Central memory CD8-positive, alpha-beta T cell (primary cell): Measurements from ENCODE around the gene KLHDC1.
"Not testable (repeated sequence)": the region's sequence is repeated elsewhere in the genome, so short reads cannot be mapped to it uniquely, and the experiment has no call there.

ENCODE experiments used
- ATAC-seq: fragments of 150-1000 bp; cut with Tn5 transposase; replicated peaks from 2 replicates; pipeline ENCODE4 v1.10.0; 2022; ENCODE audit warnings: mild to moderate bottlenecking, moderate FRiP score, moderate number of reproducible peaks; ENCODE audit not compliant: poor library complexity, severe bottlenecking; ENCODE audit errors: extremely low read depth
- DNase-seq, 2 donors: peaks; one replicate each; pipeline ENCODE4 v3.0.0; 2021; ENCODE audit warnings: low spot score in 2 of 2
- H3K27ac Mint-ChIP-seq: one replicate; pipeline ENCODE4 v1.8.0; 2022; ENCODE audit warnings: low read depth, mild to moderate bottlenecking, moderate library complexity, mixed read lengths
- H3K27me3 Mint-ChIP-seq: one replicate; pipeline ENCODE4 v1.8.0; 2022; ENCODE audit warnings: mixed read lengths
- H3K36me3 Mint-ChIP-seq: one replicate; pipeline ENCODE4 v1.8.0; 2022; ENCODE audit warnings: mild to moderate bottlenecking, moderate library complexity, mixed read lengths; ENCODE audit not compliant: insufficient read depth
- H3K4me1 Mint-ChIP-seq: one replicate; pipeline ENCODE4 v1.8.0; 2022; ENCODE audit warnings: mixed read lengths
- H3K4me3 Mint-ChIP-seq: one replicate; pipeline ENCODE4 v1.8.0; 2022; ENCODE audit warnings: mild to moderate bottlenecking, moderate library complexity, mixed read lengths
- H3K9me3 Mint-ChIP-seq: one replicate; pipeline ENCODE4 v1.8.0; 2022; ENCODE audit warnings: mixed read lengths

The KLHDC1 gene

DNA sequence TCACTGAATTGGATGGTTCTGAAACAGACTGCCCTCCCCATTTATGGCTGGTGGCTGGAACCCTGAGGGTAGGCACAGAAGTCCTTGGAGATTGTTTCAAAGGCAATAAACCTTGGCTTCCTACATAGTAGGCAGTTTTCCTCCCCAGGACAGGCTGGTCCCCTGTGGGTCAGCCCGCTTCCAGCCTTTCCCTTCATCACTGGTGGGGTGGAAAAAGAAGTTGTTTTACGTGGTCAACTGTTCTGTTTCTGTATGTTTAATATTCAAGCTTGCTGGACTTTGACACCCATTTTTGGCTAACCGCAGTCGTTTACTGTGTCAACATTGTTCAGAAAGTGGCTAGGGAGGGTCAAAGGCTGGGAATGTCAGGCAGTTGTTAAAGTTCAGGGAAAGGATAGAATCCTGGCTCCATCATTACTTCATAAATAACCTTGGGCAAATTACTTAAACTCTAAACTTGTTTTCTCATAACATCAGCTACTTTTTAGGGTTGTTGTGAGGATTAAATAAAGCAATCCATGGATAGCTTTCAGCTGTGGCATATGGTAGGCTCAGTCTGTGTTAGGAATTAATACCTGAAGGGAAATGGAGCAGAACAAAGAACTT is 77.4 kb downstream of the KLHDC1 start:
- Mint-ChIP-seq H3K27ac (no peak overlapping the region), H3K36me3 (peaks cover 28% of the 10 kb centered on the region), H3K27me3 (no peaks in the 10 kb centered on the region), H3K4me1 (peaks cover 41% of the 10 kb centered on the region), H3K9me3 (no peaks in the 10 kb centered on the region), H3K4me3 (no peak overlapping the region)
- ATAC-seq (no peak), DNase-seq (no peak)

GRCh38 chr14:49771691-49772090 is 78.8 kb downstream of the KLHDC1 start:
- Mint-ChIP-seq H3K4me1 (peaks cover 50% of the 10 kb centered on the region), H3K36me3 (peaks cover 35% of the 10 kb centered on the region)
- not testable (repeated sequence) for DNase-seq, H3K27ac Mint-ChIP-seq, H3K4me3 Mint-ChIP-seq, H3K27me3 Mint-ChIP-seq, H3K9me3 Mint-ChIP-seq, ATAC-seq

DNA sequence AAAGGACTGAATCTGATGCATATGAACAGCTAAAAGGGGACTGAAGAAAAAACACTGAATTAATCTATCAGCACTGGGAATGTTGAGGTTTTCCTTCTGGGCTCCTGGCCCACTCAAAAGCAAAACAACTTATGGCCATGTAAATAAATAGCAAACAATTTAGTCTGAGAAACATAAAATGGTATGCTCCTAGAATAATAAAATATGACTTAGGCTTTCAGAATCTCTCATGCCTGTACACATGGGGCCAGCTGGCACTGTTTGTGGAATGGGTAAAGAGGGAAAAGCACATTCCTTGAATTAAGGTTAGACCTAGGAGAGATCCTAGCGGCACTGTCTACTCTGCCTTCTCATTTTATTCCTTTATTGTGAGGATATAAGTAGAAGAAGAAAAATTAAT is 81.2 kb downstream of the KLHDC1 start:
- Mint-ChIP-seq H3K9me3 (no peaks in the 10 kb centered on the region), H3K27ac (no peak overlapping the region), H3K4me3 (no peak overlapping the region), H3K36me3 (peaks cover 42% of the 10 kb centered on the region), H3K4me1 (peaks cover 36% of the 10 kb centered on the region), H3K27me3 (no peaks in the 10 kb centered on the region)
- ATAC-seq, result no peak
- DNase-seq, result no peak

DNA sequence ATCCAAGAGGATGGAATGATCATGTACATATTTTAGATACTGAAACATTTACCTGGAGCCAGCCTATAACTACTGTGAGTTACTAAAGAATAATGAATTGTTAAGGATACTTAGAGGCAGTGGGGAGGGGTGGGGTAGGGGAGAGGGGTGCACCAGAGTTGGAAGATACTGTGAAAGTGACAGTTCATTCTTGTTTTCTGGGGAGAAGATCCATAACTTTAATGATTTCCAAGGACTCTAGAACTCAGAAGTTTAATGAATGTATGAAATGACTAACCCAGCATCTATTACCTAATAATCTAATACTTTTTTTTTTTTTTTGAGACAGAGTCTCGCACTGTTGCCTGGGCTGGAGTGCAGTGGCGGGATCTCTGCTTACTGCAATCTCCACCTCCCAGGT is 85.5 kb downstream of the KLHDC1 start:
- Mint-ChIP-seq H3K36me3 (peaks cover 63% of the 10 kb centered on the region), H3K27me3 (no peaks in the 10 kb centered on the region)

DNA sequence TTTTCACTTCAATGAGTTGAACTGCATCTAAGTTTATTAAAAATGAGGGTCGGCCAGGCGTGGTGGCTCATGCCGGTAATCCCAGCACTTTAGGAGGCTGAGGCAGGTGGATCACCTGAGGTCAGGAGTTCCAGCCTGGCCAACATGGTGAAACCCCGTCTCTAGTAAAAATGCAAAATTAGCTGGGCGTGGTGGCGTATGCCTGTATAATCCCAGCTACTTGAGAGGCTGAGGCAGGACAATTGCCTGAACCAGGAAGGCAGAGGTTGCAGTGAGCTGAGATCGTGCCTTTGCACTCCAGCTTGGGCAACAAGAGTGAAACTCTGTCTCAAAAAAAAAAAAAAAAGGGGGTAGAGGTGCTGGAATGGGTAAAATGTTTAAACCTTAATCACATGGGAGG is 88.1 kb downstream of the KLHDC1 start:
- not testable (repeated sequence) for H3K27me3 Mint-ChIP-seq, DNase-seq, H3K9me3 Mint-ChIP-seq, ATAC-seq, H3K4me3 Mint-ChIP-seq, H3K27ac Mint-ChIP-seq, H3K4me1 Mint-ChIP-seq
- H3K36me3 Mint-ChIP-seq, result peaks cover 69% of the 10 kb centered on the region

More for the DNA sequence above, 85.5 kb downstream of the KLHDC1 start:
- H3K27ac Mint-ChIP-seq, result no peak overlapping the region
- DNase-seq, result no peak
- H3K9me3 Mint-ChIP-seq, result no peaks in the 10 kb centered on the region
- no peak overlapping the region for H3K4me3 Mint-ChIP-seq
- peaks cover 13% of the 10 kb centered on the region for H3K4me1 Mint-ChIP-seq
- no peak for ATAC-seq

GRCh38 chr14:49783394-49784014 is 90.6 kb downstream of the KLHDC1 start:
- Mint-ChIP-seq H3K4me1 (no peaks in the 10 kb centered on the region), H3K9me3 (no peaks in the 10 kb centered on the region), H3K4me3 (no peak overlapping the region), H3K27me3 (no peaks in the 10 kb centered on the region), H3K36me3 (peaks cover 74% of the 10 kb centered on the region), H3K27ac (no peak overlapping the region)
- no peak for ATAC-seq
- DNase-seq, result no peak

- no peaks in the 10 kb centered on the region for H3K9me3 Mint-ChIP-seq
- no peak for DNase-seq
- H3K27me3 Mint-ChIP-seq, result no peaks in the 10 kb centered on the region
- H3K4me1 Mint-ChIP-seq, result no peaks in the 10 kb centered on the region
- H3K4me3 Mint-ChIP-seq, result no peak overlapping the region
- no peak overlapping the region for H3K27ac Mint-ChIP-seq
- peaks cover 71% of the 10 kb centered on the region for H3K36me3 Mint-ChIP-seq
- ATAC-seq, result no peak
Observed at GRCh38 chr14:49786315-49786714, 93.4 kb downstream of the KLHDC1 start.

GRCh38 chr14:49792618-49793017 is 99.7 kb downstream of the KLHDC1 start:
- peak overlapping the region; percentile 8 for H3K27ac Mint-ChIP-seq
- no peaks in the 10 kb centered on the region for H3K4me1 Mint-ChIP-seq
- H3K4me3 Mint-ChIP-seq, result no peak overlapping the region
- no peaks in the 10 kb centered on the region for H3K27me3 Mint-ChIP-seq
- peaks cover 72% of the 10 kb centered on the region for H3K36me3 Mint-ChIP-seq
- H3K9me3 Mint-ChIP-seq, result no peaks in the 10 kb centered on the region
- no peak for DNase-seq
- no peak for ATAC-seq

- no peaks in the 10 kb centered on the region for H3K4me1 Mint-ChIP-seq
- peaks cover 78% of the 10 kb centered on the region for H3K36me3 Mint-ChIP-seq
- no peak overlapping the region for H3K4me3 Mint-ChIP-seq
- H3K27me3 Mint-ChIP-seq, result no peaks in the 10 kb centered on the region
- ATAC-seq, result no peak
- no peak for DNase-seq
- no peaks in the 10 kb centered on the region for H3K9me3 Mint-ChIP-seq
- H3K27ac Mint-ChIP-seq, result no peak overlapping the region
Observed at GRCh38 chr14:49796025-49796424, 103.1 kb downstream of the KLHDC1 start.
